OCI-LY3 (cell line): ENCODE measurements around the gene DCHS2.

Experiments
- H2AFZ ChIP-seq: fragments of 200-600, 300-600 bp; shearing (Covaris generic); 2 replicates; pipeline ENCODE4 v1.6.0; 2014; ENCODE audit warnings: antibody characterized with exemption, low read depth, low read length
- H3K27ac ChIP-seq: fragments of 200-600, 300-600 bp; sonication (generic); 2 replicates; pipeline ENCODE4 v1.5.1; 2014; ENCODE audit warnings: mild to moderate bottlenecking, low read length, moderate library complexity, mixed read lengths
- H3K27me3 ChIP-seq: fragments of 200-600, 300-600 bp; sonication (generic); 2 replicates; pipeline ENCODE4 v1.6.1; 2014; ENCODE audit warnings: low read depth, low read length, mixed read lengths
- H3K36me3 ChIP-seq: fragments of 200-600, 300-600 bp; sonication (generic); replicated peaks from 2 replicates; pipeline ENCODE3; 2014; ENCODE audit warnings: low read depth, low read length, mixed read lengths
- H3K4me1 ChIP-seq: fragments of 300-600, 200-600 bp; sonication (generic); 2 replicates; pipeline ENCODE4 v1.6.1; 2014; ENCODE audit warnings: low read length, mixed read lengths
- H3K4me2 ChIP-seq: fragments of 200-600, 300-600 bp; sonication (generic); 2 replicates; pipeline ENCODE4 v1.6.1; 2014; ENCODE audit warnings: low read length, mixed read lengths
- H3K4me3 ChIP-seq: fragments of 300-600, 200-600 bp; sonication (generic); 2 replicates; pipeline ENCODE4 v1.5.1; 2014; ENCODE audit warnings: antibody characterized with exemption, mild to moderate bottlenecking, low read length, moderate library complexity
- H3K79me2 ChIP-seq: fragments of 300-600, 200-600 bp; shearing (Covaris generic); 2 replicates; pipeline ENCODE4 v1.6.1; 2014; ENCODE audit warnings: mild to moderate bottlenecking, low read length, mixed read lengths
- H3K9ac ChIP-seq: fragments of 300-600, 200-600 bp; shearing (Covaris generic); 2 replicates; pipeline ENCODE4 v1.6.0; 2014; ENCODE audit warnings: mild to moderate bottlenecking, low read length, moderate library complexity
- H3K9me3 ChIP-seq: fragments of 200-600, 300-600 bp; shearing (Covaris generic); 2 replicates; pipeline ENCODE4 v1.6.1; 2014; ENCODE audit warnings: low read length, mixed read lengths; ENCODE audit not compliant: insufficient read depth
- H4K20me1 ChIP-seq: fragments of 200-600, 300-600 bp; sonication (generic); 2 replicates; pipeline ENCODE4 v1.6.1; 2016; ENCODE audit warnings: low read length, mixed read lengths; ENCODE audit not compliant: insufficient read depth
- EZH2phosphoT487 ChIP-seq: fragments of 200-600 bp; shearing (Covaris generic); IDR thresholded peaks from 2 replicates; pipeline ENCODE4 v1.6.1; 2018; ENCODE audit warnings: antibody characterized with exemption, mixed run types, low read depth
- TF ChIP-seq, protein P1 (sequence below): fragments of 200-600, 300-600 bp; sonication (generic); IDR thresholded peaks from 2 replicates; pipeline ENCODE4 v1.5.1; 2014; ENCODE audit warnings: antibody characterized with exemption, low read length, low read depth

DCHS2 gene

DNA sequence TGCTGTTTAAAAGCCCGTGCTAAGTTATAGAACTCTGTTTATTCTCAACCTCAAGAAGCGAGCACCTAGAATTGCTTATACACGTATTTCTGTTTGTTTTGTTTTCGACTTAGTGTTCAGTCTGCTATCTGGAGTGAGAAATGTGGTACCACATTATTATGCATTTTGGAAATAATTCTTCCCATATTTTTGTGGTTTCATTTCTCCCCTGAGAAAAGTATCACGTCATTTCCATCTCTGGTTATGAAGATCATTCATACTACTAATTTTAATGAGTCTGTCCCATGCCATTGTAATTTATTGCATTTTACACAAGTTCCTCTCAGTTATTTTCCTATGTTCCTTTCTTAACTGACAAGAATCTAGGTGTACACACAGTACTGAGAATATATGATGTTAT lies 186.0 kb downstream of the DCHS2 start:
- H3K9ac ChIP-seq = no peak overlapping the region
- TF ChIP-seq, protein P1, sequence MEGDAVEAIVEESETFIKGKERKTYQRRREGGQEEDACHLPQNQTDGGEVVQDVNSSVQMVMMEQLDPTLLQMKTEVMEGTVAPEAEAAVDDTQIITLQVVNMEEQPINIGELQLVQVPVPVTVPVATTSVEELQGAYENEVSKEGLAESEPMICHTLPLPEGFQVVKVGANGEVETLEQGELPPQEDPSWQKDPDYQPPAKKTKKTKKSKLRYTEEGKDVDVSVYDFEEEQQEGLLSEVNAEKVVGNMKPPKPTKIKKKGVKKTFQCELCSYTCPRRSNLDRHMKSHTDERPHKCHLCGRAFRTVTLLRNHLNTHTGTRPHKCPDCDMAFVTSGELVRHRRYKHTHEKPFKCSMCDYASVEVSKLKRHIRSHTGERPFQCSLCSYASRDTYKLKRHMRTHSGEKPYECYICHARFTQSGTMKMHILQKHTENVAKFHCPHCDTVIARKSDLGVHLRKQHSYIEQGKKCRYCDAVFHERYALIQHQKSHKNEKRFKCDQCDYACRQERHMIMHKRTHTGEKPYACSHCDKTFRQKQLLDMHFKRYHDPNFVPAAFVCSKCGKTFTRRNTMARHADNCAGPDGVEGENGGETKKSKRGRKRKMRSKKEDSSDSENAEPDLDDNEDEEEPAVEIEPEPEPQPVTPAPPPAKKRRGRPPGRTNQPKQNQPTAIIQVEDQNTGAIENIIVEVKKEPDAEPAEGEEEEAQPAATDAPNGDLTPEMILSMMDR = no peak
- TF ChIP-seq EZH2phosphoT487 = no peak

DNA sequence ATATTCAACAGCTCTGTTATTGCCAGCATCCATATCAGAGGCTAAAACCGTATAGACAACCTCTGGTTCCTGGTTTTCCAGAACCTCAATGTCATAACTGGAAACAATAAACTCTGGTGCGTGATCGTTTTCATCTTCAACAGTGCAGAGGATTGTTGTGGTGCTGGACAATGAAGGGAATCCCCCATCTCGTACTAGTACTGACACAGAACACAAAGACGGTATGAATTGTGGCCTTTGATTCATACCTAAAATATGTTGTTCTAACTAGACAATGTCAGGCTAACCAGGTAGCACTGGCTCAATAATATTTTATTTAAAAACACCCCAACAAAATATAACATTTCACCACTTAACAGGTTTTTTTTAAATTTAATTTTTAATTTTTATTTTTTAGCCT lies 186.9 kb downstream of the DCHS2 start:
- Histone ChIP-seq H3K4me1 (peaks cover 4% of the 10 kb centered on the region), H3K27me3 (no peaks in the 10 kb centered on the region), H3K9me3 (no peaks in the 10 kb centered on the region), H3K27ac (no peak overlapping the region), H3K9ac (no peak overlapping the region), H3K79me2 (no peaks in the 10 kb centered on the region), H2AFZ (no peak overlapping the region), H3K4me2 (no peak overlapping the region), H3K4me3 (no peak overlapping the region), H4K20me1 (no peaks in the 10 kb centered on the region), H3K36me3 (no peaks in the 10 kb centered on the region)
- TF ChIP-seq, protein P1 = no peak
- no peak for TF ChIP-seq EZH2phosphoT487

More for the DNA sequence above, 186.0 kb downstream of the DCHS2 start:
- no peak overlapping the region for H3K27ac ChIP-seq
- no peaks in the 10 kb centered on the region for H3K36me3 ChIP-seq
- no peaks in the 10 kb centered on the region for H4K20me1 ChIP-seq
- H2AFZ ChIP-seq = no peak overlapping the region
- H3K9me3 ChIP-seq = no peaks in the 10 kb centered on the region
- peaks cover 4% of the 10 kb centered on the region for H3K4me1 ChIP-seq
- H3K27me3 ChIP-seq = no peaks in the 10 kb centered on the region
- no peak overlapping the region for H3K4me2 ChIP-seq
- no peaks in the 10 kb centered on the region for H3K79me2 ChIP-seq
- H3K4me3 ChIP-seq = no peak overlapping the region

DNA sequence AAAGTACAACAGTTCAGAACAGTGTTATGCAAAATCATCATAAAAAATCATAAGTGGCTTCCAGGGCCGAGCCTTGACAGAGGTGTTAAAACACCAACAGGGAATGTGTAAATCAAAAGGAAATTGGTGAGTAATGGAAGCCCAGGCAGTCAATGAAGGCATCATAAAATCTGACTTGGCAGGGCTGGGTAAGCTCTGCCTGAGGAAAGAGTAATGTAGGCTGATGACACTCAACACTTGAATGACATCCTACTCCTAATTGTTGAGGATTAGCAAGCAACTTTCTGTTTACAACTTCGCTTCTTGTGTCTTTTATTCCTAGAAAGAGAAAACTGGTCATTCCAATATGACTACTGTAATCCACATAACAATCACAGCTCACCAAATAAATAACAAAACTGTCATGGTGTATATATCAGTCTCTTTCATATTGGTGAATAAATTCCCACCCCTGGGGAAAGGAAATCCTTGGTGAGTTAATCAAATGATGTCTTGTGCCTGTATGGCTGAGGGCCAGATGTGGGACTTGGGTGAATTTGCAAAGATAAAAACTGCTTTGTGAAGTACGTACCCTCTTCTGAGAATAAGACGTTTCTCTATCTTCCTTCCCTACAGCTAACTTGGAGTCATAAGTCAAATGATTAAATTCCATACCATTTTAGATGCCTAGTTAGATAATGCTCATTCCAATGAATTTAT lies 196.8 kb downstream of the DCHS2 start:
- Histone ChIP-seq H4K20me1 (no peaks in the 10 kb centered on the region), H3K4me1 (no peaks in the 10 kb centered on the region), H2AFZ (no peak overlapping the region), H3K36me3 (no peaks in the 10 kb centered on the region), H3K27ac (no peak overlapping the region), H3K27me3 (no peaks in the 10 kb centered on the region), H3K4me2 (no peak overlapping the region), H3K9me3 (no peaks in the 10 kb centered on the region), H3K79me2 (no peaks in the 10 kb centered on the region), H3K9ac (no peak overlapping the region), H3K4me3 (no peak overlapping the region)
- TF ChIP-seq, protein P1 = no peak

GRCh38 chr4:154293427-154293826 lies 198.2 kb downstream of the DCHS2 start:
- no peak overlapping the region for H3K9ac ChIP-seq
- no peak overlapping the region for H3K4me2 ChIP-seq
- no peaks in the 10 kb centered on the region for H3K4me1 ChIP-seq
- no peaks in the 10 kb centered on the region for H3K27me3 ChIP-seq
- H3K27ac ChIP-seq = no peak overlapping the region
- no peak overlapping the region for H2AFZ ChIP-seq
- H3K79me2 ChIP-seq = no peaks in the 10 kb centered on the region
- no peaks in the 10 kb centered on the region for H3K36me3 ChIP-seq
- TF ChIP-seq, protein P1 = no peak
- no peak for TF ChIP-seq EZH2phosphoT487
- H4K20me1 ChIP-seq = no peaks in the 10 kb centered on the region
- H3K9me3 ChIP-seq = no peaks in the 10 kb centered on the region
- H3K4me3 ChIP-seq = no peak overlapping the region
